CD4-positive, alpha-beta T cell treated with Interleukin-4 for 1 hour (primary cell): ENCODE data around the gene SMC1B.
"Not testable (repeated sequence)": the region's sequence is repeated elsewhere in the genome, so short reads cannot be mapped to it uniquely, and the experiment has no call there.

Source experiments
- DNase-seq, 2 donors: peaks; one replicate each; pipeline ENCODE4 v3.0.0-alpha.2; 2020 to 2022

SMC1B gene

DNA sequence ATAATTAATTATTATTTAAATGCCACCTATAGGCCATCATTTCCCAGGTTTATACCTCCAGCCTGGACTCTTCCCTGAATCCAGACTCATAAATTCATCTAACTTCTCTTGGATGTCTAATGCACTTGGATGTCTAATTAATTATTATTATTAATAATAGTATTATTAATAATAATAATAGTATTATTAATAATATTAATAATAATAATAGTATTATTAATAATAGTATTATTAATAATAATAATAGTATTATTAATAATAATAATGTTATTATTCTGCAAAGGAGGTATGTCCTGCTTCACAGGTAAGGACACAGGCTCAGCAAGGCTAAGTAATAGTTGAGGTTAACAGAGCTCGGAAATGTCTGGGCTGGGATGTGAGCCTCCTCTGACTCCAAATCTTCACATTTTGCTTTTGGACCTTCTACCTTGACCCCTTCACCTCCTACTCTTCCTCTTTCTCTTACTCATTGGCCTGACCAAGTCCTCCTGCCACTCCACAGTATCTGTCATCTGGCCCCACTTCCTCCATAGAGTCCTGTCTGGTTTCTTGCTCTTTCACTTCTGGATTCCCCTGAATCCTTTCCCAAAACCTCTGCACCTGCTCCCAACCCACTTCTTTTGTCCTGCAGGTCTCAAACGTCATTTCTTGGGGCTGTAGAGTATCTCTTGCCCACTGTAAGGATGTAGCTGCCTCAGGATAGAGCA is 8.1 kb upstream of the SMC1B start:
- DNase-seq: peak in 1 of 2 donors; percentile 21

DNA sequence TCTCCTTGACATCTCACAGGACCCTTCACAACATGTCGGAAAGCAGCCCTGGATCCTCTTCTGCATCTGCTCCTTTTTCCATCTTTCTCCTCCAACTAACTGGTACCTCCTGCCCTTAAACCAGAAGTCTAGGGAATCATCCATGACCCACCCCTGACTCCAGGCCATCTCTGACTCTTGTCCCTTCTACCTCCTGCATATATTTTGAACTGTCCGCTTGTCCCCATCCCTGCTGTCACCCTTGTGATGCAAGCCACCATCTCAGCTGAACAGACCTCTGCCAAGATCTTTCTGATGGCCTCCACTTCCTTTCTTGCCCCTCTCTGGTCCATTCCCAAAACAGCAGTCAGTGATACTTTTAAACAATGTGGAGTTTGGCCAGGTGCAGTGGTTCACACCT is 7.1 kb upstream of the SMC1B start:
- DNase-seq: no peak

DNA sequence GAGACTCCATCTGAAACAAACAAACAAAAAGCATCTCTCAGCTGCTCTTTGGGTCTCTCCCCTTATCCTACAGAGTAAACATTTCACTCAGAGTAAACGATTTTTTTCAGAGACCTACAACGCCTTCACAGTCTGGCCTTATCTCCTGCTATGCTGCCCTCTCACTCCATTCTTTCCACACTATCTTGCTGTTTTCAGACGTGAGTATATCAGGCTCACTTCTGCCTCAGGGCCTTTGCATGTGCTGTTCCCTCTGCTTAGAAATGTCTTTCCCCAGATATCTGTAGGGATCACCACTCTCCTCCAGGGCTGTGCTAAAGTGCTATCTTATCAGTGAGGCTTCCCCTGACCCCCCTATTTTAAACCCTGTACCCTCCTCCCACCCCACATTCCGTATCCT is 6.6 kb upstream of the SMC1B start:
- DNase-seq: no peak

GRCh38 chr22:45418770-45419138 is 5.4 kb upstream of the SMC1B start:
- no peak for DNase-seq

DNA sequence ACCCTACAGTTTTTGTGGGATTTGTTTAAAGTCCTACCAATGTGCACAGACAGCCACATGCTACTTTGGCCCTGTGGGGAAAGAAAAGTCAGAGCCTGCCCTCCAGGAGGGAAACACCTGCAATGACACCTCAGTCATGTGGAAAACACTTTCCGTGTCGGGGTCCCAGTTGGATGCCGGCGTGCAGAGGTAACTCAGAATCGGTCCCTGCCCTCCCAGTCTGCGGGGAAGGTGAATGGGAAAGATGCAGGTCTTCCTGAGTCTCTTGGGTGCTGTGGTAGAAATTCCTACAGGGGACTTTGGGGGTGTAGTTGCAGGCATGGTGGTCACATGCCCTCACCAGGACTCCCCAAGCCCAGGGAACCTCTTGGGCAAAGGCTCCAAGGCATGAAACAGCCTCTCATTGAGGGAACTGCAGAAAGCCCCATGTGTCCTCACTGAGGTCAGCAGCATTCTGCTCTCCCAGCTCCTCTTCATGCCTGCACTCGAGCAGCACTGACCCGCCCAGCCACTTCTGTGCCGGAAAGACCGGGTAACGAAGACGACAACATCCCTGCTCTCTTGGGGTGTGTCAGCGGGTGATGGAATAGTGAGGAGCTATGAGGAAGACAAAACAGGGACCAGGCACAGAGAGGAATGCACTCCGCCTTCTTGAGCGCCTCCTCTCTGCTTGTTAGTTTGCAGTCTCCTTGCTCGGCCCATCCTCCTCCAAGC is 4.8 kb upstream of the SMC1B start:
- DNase-seq: no peak

DNA sequence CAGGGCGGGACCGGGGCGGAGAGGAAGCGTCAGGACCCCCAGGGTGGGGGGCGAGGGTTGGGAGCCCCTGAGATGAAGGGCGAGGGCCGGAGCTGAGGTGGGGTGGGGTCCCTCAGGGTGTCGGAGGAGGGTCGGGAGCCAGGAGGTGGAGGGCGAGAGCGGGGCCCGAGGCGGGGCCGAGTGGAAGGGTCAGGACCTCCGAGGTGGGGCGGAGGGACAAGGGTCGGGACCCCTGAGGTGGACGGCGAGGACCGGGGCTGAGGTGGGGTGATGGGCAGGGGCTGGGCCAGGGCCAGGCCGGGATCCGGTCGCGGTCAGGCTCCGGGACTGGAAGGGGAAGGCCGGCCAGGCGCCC is 409 bp downstream of the SMC1B start:
- DNase-seq: no peak

DNA sequence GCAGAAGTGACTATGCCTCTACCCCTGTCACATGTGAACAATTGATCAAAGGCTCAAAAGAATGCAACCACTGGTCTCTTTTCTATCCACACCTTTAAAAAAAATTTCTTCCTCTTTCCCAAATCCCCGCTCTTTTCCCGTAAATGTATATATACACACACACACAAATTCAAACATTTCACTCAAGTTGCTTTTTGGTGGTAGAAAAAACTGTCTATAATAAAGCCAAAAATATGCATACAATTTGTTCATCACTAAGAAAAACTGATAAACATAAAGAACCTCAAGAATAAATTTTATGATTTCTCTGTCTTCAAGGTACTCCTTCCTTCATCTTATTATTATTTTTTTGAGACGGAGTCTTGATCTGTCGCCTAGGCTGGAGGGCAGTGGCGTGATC is 5.6 kb downstream of the SMC1B start:
- DNase-seq: no peak

DNA sequence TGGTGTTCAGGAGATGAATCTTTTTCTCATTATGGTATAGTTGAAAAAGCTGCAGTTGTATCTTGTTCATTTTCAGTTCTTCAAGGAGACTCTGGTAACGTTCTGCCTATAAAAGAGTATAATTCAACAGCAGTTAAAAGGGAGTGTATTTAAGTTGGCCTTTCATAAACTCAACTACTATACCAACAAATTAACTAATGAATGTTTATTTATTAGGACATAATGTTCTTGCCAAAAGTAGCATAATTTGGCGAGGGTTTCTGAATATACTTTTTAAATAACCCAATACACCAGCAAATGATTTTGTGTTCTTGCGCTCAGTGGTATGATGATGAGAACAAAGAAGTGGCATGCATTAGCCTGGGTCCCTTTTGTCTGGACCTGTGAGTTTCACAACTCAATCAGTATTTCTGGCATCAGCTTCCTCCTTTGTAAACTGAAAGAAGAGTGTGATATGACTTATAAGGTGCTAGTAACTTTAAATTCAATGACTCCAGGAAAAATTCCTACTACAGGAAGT is 10.9 kb downstream of the SMC1B start:
- DNase-seq: no peak

GRCh38 chr22:45399712-45400445 is 13.5 kb downstream of the SMC1B start:
- no peak for DNase-seq

GRCh38 chr22:45398214-45398613 is 15.2 kb downstream of the SMC1B start:
- DNase-seq: no peak

- peak in 1 of 2 donors; percentile 16 for DNase-seq
These were observed 15.6 kb downstream of the SMC1B start for GRCh38 chr22:45397806-45398205.

- no peak for DNase-seq
These were observed 23.9 kb downstream of the SMC1B start for GRCh38 chr22:45389546-45389945.

- DNase-seq: no peak
These were observed 32.1 kb downstream of the SMC1B start for GRCh38 chr22:45381348-45381747.

DNA sequence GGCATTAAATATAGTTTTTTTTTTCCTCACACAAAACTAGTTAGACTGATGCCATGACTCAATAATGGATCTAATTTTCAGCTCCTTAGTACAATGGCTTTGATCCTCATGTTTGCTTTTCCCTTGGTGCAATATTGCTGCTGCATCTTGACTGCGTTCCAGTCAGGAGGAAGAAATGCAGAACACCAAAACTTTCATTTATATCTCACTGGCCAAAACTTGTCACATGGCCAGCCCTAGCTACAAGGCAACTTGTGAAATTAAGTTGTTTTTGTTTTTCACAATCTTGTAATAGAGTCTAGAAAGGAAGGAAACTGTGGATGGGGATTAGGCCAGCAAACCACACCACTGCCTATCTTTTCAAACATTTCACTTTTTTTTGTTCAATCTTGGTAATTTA is 36.7 kb downstream of the SMC1B start:
- no peak for DNase-seq

DNA sequence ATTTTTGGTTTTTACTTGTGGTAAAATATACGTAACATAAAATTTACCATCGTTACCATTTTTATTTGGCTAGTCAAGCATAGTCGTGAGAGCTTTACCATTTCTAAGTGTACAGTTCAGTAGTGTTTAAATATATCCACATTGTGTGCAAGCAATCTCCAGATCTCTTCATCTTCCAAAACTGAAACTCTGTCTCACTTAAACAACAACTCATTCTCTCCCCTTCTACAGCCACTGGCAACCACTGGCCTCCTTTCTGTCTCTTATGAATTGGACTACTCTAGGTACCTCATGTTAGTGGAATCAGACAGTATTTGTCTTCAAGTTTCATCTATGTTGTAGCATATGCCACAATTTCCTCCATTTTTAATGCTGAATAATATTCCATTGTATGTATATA is 37.4 kb downstream of the SMC1B start:
- DNase-seq: no peak

- not testable (repeated sequence) for DNase-seq
These were observed 39.8 kb downstream of the SMC1B start for GRCh38 chr22:45373592-45373991.

DNA sequence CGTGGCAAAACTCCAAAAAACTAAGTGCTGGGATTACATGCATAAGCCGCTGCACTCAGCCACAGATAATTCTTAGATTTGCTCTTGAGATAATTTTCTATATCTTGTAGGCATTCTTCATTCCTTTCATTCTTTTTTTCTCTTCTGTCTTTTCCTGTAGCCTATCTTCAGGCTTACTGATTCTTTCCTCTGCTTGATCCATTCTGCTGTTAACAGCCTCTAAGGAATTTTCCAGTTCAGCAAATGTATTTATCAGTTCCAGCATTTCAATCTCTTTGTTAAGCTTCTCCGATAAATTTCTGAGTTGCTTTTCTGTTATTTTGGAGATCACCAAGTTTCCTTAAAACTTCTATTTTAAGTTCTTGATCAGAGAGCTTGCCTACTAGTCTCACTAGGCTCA is 46.7 kb downstream of the SMC1B start:
- DNase-seq: no peak

DNA sequence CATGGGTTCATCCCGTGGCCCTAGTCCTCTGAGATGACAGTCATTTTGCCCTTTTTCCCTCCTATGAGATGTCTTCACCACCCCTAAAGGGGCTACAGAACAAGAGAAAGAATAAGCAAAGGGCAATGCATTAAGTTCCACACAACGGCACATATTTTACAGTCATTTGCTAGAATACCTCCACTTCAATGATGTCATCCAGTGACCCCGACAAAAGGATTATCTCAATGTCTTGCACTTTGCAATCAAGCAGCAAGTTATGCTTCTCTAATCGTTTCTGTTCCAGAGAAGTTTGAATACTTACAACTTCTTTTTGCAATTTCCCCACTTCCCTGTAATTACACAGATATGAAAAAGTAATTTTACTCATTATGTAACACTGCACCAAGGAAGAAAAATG is 53.8 kb downstream of the SMC1B start:
- DNase-seq: no peak

- no peak for DNase-seq
These were observed 55.3 kb downstream of the SMC1B start for GRCh38 chr22:45358127-45358526.

DNA sequence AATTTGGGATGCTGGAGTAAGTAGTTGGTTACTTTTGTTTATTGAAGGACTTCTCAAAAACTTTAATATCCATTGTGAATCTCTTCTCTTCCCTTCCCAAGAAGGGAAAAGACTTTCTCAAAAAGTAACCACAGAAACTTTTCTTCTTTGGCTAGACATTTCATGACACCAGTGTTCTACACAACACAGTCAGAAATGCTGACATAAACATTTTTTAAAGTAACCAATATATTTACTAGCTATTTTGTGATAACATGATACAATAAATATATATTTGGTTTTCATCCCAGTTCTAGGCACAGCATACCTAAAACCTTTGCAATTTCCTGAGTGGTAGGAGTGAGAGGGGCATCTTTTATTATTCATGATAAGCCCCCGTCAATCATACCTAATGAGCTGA is 55.9 kb downstream of the SMC1B start:
- DNase-seq: no peak

DNA sequence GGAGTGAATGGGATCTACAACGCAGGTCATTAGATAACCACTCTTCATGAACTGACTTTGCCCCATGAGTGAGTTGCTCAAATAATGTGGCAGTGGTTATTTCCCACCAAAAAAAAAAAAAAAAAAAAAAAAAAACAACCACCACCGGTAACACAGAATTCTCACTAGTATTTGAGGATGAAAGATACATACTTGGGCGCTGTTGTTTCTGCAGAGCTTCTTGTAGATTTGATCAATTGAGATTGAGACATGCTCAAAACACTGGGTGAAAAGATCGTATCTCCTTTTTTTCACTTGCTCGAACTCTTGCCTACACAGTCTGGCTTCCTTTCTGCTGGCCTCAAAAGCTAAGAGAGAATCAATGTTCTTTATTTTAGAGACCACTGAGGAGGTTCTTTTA is 59.6 kb downstream of the SMC1B start:
- peak in 1 of 2 donors; percentile 33 for DNase-seq

- DNase-seq: not testable (repeated sequence)
These were observed 60.6 kb downstream of the SMC1B start for GRCh38 chr22:45352757-45353156.

DNA sequence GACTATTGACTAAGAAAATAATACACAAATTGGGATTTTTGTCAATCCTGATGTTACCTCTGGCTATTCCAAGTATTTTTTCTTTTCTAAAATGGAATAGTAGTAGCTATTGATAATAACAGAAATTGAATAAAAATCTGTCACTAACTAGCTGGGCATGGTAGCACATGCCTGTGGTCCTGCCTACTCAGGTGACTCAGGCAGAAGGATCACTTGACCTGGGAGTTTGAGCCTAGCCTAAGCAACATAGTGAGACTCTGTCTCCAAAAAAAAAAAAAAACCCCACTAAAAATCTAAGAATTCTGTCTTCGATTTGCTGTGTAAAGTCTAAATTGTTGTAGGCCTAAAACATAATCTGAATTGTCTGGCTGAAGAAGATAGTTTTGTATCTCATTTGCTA is 61.4 kb downstream of the SMC1B start:
- no peak for DNase-seq

GRCh38 chr22:45349916-45350315 is 63.5 kb downstream of the SMC1B start:
- DNase-seq: no peak
